Immature natural killer cell (primary cell): ENCODE measurements around the gene GABRG2. TPM values are rescaled to one million over a fixed set of nuclear protein-coding genes. Genes with fewer than 3 reads are reported as not detected.
"Not testable (repeated sequence)": the region's sequence is repeated elsewhere in the genome, so short reads cannot be mapped to it uniquely, and the experiment has no call there.

Source experiments
- DNase-seq, 3 donors: peaks; one replicate each; pipeline ENCODE4 v3.0.0; 2022; ENCODE audit warnings: mixed read lengths in 1 of 3
- H3K27ac Mint-ChIP-seq, 6 donors: one replicate each; pipeline ENCODE4 v1.8.0; 2020; ENCODE audit warnings: mixed read lengths in 6 of 6, mild to moderate bottlenecking in 5 of 6, inconsistent platforms in 4 of 6, moderate library complexity in 3 of 6
- H3K27me3 Mint-ChIP-seq, 3 donors: one replicate each; pipeline ENCODE4 v1.8.0; 2020 to 2021; ENCODE audit warnings: low read depth in 3 of 3, mild to moderate bottlenecking in 3 of 3, mixed read lengths in 3 of 3, moderate library complexity in 3 of 3, inconsistent platforms in 1 of 3
- H3K36me3 Mint-ChIP-seq, 3 donors: one replicate each; pipeline ENCODE4 v1.8.0; 2020; ENCODE audit warnings: mixed read lengths in 3 of 3, inconsistent platforms in 2 of 3, mild to moderate bottlenecking in 2 of 3
- H3K4me1 Mint-ChIP-seq, 2 donors: one replicate each; pipeline ENCODE4 v1.8.0; 2020; ENCODE audit warnings: inconsistent platforms in 2 of 2, mild to moderate bottlenecking in 2 of 2, mixed read lengths in 2 of 2, moderate library complexity in 1 of 2
- H3K4me3 Mint-ChIP-seq, 5 donors: one replicate each; pipeline ENCODE4 v1.8.0; 2020; ENCODE audit warnings: mild to moderate bottlenecking in 5 of 5, mixed read lengths in 5 of 5, inconsistent platforms in 3 of 5, moderate library complexity in 3 of 5
- H3K9me3 Mint-ChIP-seq, 6 donors: one replicate each; pipeline ENCODE4 v1.8.0; 2020; ENCODE audit warnings: mild to moderate bottlenecking in 6 of 6, mixed read lengths in 6 of 6, inconsistent platforms in 4 of 6, moderate library complexity in 3 of 6
- polyA plus RNA-seq, 3 donors: library from polyadenylated mRNA; unstranded; fragments of 300-500 nt; fragmentation: Illumina TruSeq; gene quantifications; one replicate each; pipeline ENCODE4 v1.2.3, GENCODE V29; 2021

The GABRG2 gene
- polyA plus RNA-seq = not detected

DNA sequence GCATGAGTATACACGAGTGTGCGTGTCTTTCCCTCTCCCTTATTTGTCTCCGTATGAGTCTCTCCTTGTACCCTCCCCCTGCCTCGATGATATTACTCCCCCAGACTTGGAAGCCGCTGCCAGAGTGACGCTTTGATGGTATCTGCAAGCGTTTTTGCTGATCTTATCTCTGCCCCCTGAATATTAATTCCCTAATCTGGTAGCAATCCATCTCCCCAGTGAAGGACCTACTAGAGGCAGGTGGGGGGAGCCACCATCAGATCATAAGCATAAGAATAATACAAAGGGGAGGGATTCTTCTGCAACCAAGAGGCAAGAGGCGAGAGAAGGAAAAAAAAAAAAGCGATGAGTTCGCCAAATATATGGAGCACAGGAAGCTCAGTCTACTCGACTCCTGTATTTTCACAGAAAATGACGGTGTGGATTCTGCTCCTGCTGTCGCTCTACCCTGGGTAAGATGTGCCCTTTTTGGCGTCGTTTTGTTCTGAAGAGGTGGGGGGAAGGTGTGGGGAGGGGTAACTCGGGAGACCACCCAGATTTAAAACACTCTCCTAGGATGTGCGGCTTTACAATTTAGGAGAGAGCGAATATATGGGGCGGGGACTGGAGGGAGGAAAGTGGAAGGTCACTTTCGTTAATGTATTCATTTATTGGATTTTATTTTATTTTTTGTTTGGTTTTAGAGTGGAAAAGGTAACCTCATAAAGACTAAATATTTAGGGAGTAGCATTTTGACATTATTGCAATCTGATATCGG is at the start of gene GABRG2:
TSS of gene GABRG2 (plus strand) at position 119 of the 757 bp plus-strand sequence. CDS start at position 346, 227 bp downstream.
- Mint-ChIP-seq H3K9me3 (peaks cover 8 to 34% (median 11%) of the 10 kb centered on the region in 6 donors), H3K27me3 (no peaks in the 10 kb centered on the region), H3K27ac (no peak within 1 kb of the TSS), H3K4me3 (no peak within 1 kb of the TSS), H3K4me1 (no peaks in the 10 kb centered on the region), H3K36me3 (peaks cover 0 to 3% (median 0%) of the 10 kb centered on the region in 3 donors)
- DNase-seq = no peak

DNA sequence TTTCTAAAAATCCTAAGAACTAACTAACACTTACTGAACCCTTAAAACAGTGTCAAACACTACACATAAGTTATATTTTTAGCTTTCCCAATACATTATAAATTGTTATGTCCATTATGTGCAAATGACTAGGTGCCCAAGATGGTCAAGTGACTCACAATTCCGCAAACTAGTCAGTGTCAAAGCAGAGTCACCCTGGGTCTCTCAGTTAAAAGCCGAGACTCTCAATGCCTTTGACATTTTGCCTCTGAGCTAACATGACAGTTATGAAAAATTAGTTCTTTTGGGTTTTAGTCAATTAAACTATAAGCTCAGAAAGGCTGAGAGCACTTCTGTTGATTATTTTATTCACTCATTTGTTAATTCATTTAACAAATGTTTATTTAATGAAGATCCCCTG is 42.3 kb upstream of the GABRG2 start:
- no peak overlapping the region for H3K27ac Mint-ChIP-seq
- DNase-seq = no peak
- peaks cover 7 to 26% (median 13%) of the 10 kb centered on the region in 6 donors for H3K9me3 Mint-ChIP-seq
- peaks cover 0 to 1% (median 0%) of the 10 kb centered on the region in 3 donors for H3K27me3 Mint-ChIP-seq
- no peak overlapping the region for H3K4me3 Mint-ChIP-seq
- H3K4me1 Mint-ChIP-seq = no peaks in the 10 kb centered on the region
- no peaks in the 10 kb centered on the region for H3K36me3 Mint-ChIP-seq

DNA sequence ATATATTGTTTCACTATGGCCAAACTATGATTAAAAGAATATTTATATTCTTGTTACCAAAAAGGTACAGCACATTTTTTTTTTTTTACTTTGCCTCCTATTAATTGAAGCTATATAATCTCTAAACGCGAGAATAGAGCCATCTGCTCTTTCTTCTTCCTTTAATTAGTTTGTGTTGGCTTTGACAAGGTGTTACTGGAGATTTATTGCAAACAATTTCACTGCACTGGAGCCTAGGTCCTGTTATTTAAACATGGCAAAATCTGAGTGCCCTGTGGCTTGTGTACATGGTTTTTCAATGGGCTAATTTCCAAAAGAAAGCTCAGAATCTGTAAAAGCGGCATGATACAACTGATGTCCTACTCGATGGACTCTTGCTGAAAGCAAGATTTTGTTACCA is 40.8 kb upstream of the GABRG2 start:
- H3K4me1 Mint-ChIP-seq = no peaks in the 10 kb centered on the region
- no peaks in the 10 kb centered on the region for H3K36me3 Mint-ChIP-seq
- DNase-seq = no peak
- peaks cover 4 to 20% (median 9%) of the 10 kb centered on the region in 6 donors for H3K9me3 Mint-ChIP-seq
- peaks cover 0 to 1% (median 0%) of the 10 kb centered on the region in 3 donors for H3K27me3 Mint-ChIP-seq
- no peak overlapping the region for H3K4me3 Mint-ChIP-seq
- no peak overlapping the region for H3K27ac Mint-ChIP-seq

DNA sequence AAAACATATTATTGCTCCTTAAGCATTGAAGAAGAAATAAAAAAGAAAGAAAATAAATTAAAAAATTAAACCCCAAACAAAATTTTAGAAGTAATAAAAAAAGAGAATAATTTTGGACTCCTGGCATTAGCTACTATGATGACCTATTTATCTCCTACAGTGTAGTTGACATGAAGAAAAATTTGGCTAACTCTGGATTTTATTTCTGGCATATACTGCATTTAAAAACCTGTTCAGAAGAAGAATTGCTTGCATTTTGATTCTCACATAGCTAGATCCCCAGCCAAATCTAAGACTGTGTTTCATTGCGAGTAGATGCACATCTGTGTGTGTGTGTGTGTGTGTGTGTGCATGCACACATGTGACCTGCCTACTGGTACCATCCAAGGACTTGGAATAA is 30.1 kb upstream of the GABRG2 start:
- H3K9me3 Mint-ChIP-seq = peaks cover 0 to 27% (median 7%) of the 10 kb centered on the region in 6 donors
- H3K36me3 Mint-ChIP-seq = no peaks in the 10 kb centered on the region
- H3K4me3 Mint-ChIP-seq = no peak overlapping the region
- no peak overlapping the region for H3K27ac Mint-ChIP-seq
- no peaks in the 10 kb centered on the region for H3K4me1 Mint-ChIP-seq
- peaks cover 0 to 2% (median 0%) of the 10 kb centered on the region in 3 donors for H3K27me3 Mint-ChIP-seq
- no peak for DNase-seq

DNA sequence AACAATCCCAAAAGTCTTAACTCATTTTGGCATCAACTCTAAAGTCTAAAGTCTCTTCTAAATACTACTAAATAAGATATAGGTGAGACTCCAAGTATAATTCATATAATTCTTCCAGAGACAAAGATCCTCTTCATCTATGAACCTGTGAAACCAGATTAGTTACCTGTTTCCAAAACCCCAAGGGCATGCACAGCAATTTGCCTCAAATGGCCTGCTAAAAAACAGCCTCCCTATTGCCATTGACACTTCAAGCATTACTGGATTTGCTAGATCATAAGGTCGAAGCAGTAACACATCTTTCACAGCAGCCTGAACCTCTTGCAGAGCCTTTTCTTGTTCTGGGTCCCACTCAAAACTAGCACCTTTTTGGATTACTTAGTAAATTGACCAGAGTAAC is 20.3 kb upstream of the GABRG2 start:
- H3K4me1 Mint-ChIP-seq = no peaks in the 10 kb centered on the region
- peaks cover 0 to 2% (median 0%) of the 10 kb centered on the region in 3 donors for H3K27me3 Mint-ChIP-seq
- no peaks in the 10 kb centered on the region for H3K36me3 Mint-ChIP-seq
- H3K9me3 Mint-ChIP-seq = peaks cover 0 to 30% (median 6%) of the 10 kb centered on the region in 6 donors
- DNase-seq = no peak
- H3K4me3 Mint-ChIP-seq = no peak overlapping the region
- H3K27ac Mint-ChIP-seq = no peak overlapping the region

DNA sequence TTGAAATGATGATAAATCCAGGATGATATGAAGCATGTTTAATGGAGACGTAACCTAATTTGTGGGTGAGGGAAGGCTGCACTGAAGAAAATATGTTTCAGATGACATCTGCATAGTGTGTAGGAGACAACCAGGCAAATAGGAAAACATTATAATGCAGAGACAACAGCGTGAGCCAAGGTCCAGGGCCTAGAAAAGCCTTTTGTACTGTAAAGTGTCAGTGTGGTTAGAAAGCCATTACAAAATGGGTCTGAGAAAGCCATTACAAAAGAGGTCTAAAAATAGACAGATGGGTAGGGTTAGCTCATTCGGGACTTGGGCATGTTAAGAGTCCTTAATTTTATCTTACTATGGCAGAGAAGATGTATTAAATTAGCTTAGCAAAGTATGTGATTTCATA is 14.9 kb upstream of the GABRG2 start:
- DNase-seq = no peak
- Mint-ChIP-seq H3K9me3 (peaks cover 8 to 38% (median 18%) of the 10 kb centered on the region in 6 donors), H3K27me3 (no peaks in the 10 kb centered on the region), H3K4me3 (no peak overlapping the region), H3K36me3 (no peaks in the 10 kb centered on the region), H3K4me1 (no peaks in the 10 kb centered on the region), H3K27ac (no peak overlapping the region)

DNA sequence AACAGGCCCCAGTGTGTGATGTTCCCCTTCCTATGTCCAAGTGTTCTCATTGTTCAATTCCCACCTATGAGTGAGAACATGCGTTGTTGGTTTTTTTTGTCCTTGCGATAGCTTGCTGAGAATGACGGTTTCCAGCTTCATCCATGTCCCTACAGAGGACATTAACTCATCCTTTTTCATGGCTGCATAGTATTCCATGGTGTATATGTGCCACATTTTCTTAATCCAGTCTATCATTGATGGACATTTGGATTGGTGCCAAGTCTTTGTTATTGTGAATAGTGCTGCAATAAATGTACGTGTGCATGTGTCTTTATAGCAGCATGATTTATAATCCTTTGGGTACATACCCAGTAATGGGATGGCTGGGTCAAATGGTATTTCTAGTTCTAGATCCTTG is 12.5 kb upstream of the GABRG2 start:
- H3K36me3 Mint-ChIP-seq, H3K4me3 Mint-ChIP-seq, H3K27me3 Mint-ChIP-seq, H3K4me1 Mint-ChIP-seq, DNase-seq, H3K27ac Mint-ChIP-seq: not testable (repeated sequence)
- H3K9me3 Mint-ChIP-seq = peaks cover 8 to 33% (median 18%) of the 10 kb centered on the region in 6 donors

DNA sequence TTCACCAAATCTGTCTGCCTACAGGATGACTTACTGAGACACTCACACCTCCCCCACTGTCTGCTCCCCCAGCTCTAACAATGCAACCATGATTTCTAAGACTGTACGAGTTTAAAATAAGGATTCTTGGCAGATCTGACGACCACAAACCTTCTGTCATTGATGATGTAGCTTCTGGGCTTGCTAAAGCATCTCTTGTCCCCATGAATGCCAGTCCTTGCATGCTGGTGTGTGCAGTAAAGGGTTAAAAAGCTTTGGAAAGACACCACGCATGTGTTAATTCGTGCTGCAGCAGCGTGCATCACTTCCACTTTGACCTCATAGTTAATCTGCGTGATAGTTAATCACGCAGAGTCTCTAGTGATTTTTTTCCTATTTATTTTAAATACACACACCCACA is 411 bp upstream of the GABRG2 start:
- H3K9me3 Mint-ChIP-seq = peaks cover 8 to 34% (median 11%) of the 10 kb centered on the region in 6 donors
- H3K4me3 Mint-ChIP-seq = no peak overlapping the region
- no peaks in the 10 kb centered on the region for H3K4me1 Mint-ChIP-seq
- peaks cover 0 to 3% (median 0%) of the 10 kb centered on the region in 3 donors for H3K36me3 Mint-ChIP-seq
- no peaks in the 10 kb centered on the region for H3K27me3 Mint-ChIP-seq
- DNase-seq = no peak
- H3K27ac Mint-ChIP-seq = no peak overlapping the region

DNA sequence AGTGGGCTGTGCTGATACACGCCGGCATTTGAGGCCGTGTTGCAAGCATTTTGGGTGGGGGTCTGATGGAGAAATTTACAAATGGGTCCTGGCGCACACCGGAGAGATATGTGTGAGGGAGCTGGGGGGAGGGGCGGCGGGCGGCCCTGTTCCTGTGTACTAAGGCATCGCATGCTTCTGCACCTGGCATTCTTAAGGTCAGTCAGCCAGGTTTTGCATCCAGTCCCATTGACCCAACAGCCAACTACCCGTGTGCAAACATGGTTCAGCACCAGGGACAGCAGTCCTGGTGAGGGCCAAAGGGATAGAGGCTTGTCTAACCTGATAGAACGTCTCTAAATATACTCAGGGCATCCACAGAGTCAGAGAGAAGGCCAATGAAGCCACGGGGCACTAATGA is 839 bp downstream of the GABRG2 start:
- H3K27me3 Mint-ChIP-seq = no peaks in the 10 kb centered on the region
- no peak overlapping the region for H3K27ac Mint-ChIP-seq
- H3K9me3 Mint-ChIP-seq = peaks cover 8 to 34% (median 11%) of the 10 kb centered on the region in 6 donors
- peaks cover 0 to 3% (median 0%) of the 10 kb centered on the region in 3 donors for H3K36me3 Mint-ChIP-seq
- no peaks in the 10 kb centered on the region for H3K4me1 Mint-ChIP-seq
- H3K4me3 Mint-ChIP-seq = no peak overlapping the region
- no peak for DNase-seq

DNA sequence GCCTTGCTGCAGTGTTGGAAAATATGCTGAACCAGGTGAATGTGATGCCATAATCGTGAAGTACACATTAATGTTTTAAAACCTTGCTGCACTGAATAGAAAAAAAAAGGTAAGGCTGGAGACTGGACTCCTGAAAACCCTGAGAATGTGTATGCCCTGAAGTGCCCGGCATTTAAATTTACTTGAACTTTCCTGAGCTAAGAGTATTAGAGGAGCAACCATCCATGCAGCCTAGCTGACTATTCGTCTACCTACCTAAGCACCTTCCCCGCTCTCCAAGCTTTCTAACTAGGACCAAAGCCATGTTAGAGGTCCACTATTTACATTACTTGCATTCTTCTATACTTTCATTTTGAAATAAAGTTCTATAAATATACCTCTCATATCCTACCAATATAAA is 1.4 kb downstream of the GABRG2 start:
- H3K9me3 Mint-ChIP-seq = peaks cover 7 to 34% (median 11%) of the 10 kb centered on the region in 6 donors
- no peaks in the 10 kb centered on the region for H3K27me3 Mint-ChIP-seq
- no peak overlapping the region for H3K27ac Mint-ChIP-seq
- DNase-seq = no peak
- H3K36me3 Mint-ChIP-seq = peaks cover 0 to 3% (median 0%) of the 10 kb centered on the region in 3 donors
- H3K4me3 Mint-ChIP-seq = no peak overlapping the region
- H3K4me1 Mint-ChIP-seq = no peaks in the 10 kb centered on the region

DNA sequence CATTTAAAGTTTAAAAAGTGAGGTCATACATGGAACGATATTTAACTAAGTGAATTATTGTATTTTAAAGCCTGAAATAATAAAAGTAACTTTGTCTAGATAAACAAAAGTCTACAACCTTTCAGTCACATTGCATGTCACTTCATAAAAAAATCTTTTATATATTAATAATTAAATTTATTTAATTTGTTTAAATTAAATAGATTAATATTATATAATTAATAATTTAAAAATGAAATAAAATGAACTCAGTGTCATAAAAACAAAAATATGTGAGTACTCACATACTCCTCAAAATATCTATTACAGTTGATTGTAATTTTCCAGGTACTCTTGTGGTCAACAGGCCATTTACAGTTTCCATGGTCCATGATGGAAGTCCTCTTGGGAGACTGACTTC is 11.2 kb downstream of the GABRG2 start:
- Mint-ChIP-seq H3K4me3 (no peak overlapping the region), H3K27me3 (no peaks in the 10 kb centered on the region), H3K36me3 (no peaks in the 10 kb centered on the region), H3K9me3 (peaks cover 0 to 24% (median 6%) of the 10 kb centered on the region in 6 donors), H3K4me1 (no peaks in the 10 kb centered on the region), H3K27ac (no peak overlapping the region)
- no peak for DNase-seq

DNA sequence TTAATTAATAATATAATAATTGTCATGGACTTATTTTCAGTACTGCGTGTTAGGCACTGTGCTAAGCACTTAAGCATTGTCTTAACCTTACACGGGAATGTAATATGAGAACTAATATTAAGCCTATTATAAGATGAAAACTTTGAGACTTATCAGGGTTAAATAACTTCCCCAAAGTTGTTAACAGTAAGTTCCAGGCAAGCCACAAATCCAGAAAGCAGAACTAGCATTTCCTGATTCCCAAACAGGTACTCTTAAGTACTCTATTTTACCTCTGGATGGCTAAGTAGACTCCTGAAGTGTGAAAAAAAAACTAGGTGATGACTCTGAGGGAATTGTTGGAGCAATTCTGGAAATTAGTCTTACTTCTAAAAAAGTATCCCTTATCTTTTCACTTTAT is 23.8 kb downstream of the GABRG2 start:
- H3K27me3 Mint-ChIP-seq = no peaks in the 10 kb centered on the region
- H3K27ac Mint-ChIP-seq = no peak overlapping the region

DNA sequence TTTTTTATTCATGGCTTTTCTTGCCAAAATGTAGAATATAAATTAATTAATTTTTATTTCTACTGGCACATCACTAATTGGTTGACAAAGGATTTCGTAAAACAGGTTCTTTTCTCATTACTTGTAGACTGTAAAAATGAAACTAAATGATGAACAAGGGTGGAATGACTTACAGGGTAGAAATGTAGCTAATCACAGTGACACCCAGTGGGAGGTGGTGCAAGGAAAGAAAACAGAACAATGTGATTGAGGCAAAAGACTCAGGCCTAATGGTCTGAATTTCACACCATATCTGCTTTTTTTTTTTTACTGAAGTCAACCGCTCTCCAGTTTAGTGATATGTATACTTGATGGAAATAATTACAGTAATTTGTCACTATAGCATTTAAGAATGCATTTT is 28.9 kb downstream of the GABRG2 start:
- H3K4me3 Mint-ChIP-seq = no peak overlapping the region
- H3K36me3 Mint-ChIP-seq = no peaks in the 10 kb centered on the region
- no peak overlapping the region for H3K27ac Mint-ChIP-seq
- no peaks in the 10 kb centered on the region for H3K4me1 Mint-ChIP-seq
- peaks cover 3 to 19% (median 4%) of the 10 kb centered on the region in 6 donors for H3K9me3 Mint-ChIP-seq
- DNase-seq = no peak
- H3K27me3 Mint-ChIP-seq = no peaks in the 10 kb centered on the region

More for the DNA sequence above, 23.8 kb downstream of the GABRG2 start:
- Mint-ChIP-seq H3K4me3 (no peak overlapping the region), H3K9me3 (peaks cover 4 to 29% (median 10%) of the 10 kb centered on the region in 6 donors), H3K36me3 (no peaks in the 10 kb centered on the region), H3K4me1 (no peaks in the 10 kb centered on the region)
- DNase-seq = no peak

DNA sequence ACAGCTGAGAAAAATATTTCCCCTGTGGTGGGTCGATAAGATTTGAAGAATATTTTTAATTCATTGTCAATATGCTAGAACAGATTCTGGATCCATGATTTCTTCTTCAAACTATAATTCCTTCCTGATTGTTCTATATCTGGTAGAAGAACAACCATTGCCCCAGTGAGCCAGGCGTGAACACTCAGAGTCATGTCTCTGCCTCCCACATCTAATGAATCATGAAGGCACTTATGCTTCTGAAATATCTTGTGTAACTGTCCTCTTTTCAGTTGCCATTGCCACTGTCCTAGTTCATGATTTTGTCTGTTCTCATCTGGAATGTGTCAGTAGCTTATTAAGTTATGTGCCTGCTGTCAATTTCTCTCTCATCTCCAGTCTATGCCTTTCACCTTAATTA is 40.0 kb downstream of the GABRG2 start:
- Mint-ChIP-seq H3K27ac (no peak overlapping the region), H3K9me3 (peaks cover 3 to 27% (median 14%) of the 10 kb centered on the region in 6 donors), H3K4me3 (no peak overlapping the region), H3K36me3 (no peaks in the 10 kb centered on the region), H3K4me1 (no peaks in the 10 kb centered on the region), H3K27me3 (no peaks in the 10 kb centered on the region)
- DNase-seq = no peak

DNA sequence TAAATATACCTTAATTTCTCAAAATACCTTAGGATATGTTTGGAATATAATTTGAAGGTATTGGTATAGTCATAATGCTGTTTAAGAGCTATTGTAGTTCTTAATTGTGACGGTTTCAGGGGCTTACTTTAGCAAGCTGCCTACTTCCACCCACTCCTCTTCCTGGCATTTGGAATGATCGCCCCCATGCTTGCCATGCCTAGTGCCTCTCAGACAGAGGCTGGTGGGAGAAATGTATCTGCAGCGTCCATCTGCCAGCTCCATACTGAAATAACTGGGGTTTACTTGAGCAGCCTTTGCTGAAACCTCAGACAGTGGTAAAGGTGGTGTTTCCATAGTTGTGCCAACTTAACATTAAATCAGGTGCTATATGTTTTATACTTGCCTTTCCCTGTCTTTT is 52.2 kb downstream of the GABRG2 start:
- Mint-ChIP-seq H3K27ac (no peak overlapping the region), H3K4me1 (no peaks in the 10 kb centered on the region), H3K36me3 (peaks cover 0 to 3% (median 0%) of the 10 kb centered on the region in 3 donors), H3K4me3 (no peak overlapping the region), H3K27me3 (no peaks in the 10 kb centered on the region), H3K9me3 (peaks cover 4 to 29% (median 11%) of the 10 kb centered on the region in 6 donors)
- DNase-seq = no peak
